HL-60 (cell line): ENCODE results near the gene KIAA0408.

Source experiments
- DNase-seq, 2 experiments: peaks; one replicate each; pipeline ENCODE4 v3.0.0-alpha.2; 2010 to 2020; ENCODE audit warnings: low read depth in 1 of 2, low spot score in 1 of 2
- H3K27ac ChIP-seq: fragments of 250-450 bp; sonication (Bioruptor Pico); replicated peaks from 2 replicates; pipeline ENCODE4 v1.5.1; 2020; ENCODE audit warnings: mild to moderate bottlenecking, moderate library complexity
- H3K27me3 ChIP-seq: fragments of 250-450 bp; sonication (Bioruptor Pico); 2 replicates; pipeline ENCODE4 v1.5.1; 2021; ENCODE audit warnings: mild to moderate bottlenecking, moderate library complexity; ENCODE audit not compliant: insufficient read depth, poor library complexity, severe bottlenecking
- H3K4me3 ChIP-seq: replicated peaks from 2 replicates; pipeline ENCODE4 v1.5.1; 2011; ENCODE audit warnings: mild to moderate bottlenecking, control low read depth, low read length; ENCODE audit not compliant: insufficient read depth
- GABPA ChIP-seq: IDR thresholded peaks from 2 replicates; pipeline ENCODE4 v1.6.1; 2012; ENCODE audit warnings: low read depth
- POLR2AphosphoS5 ChIP-seq: IDR thresholded peaks from 2 replicates; pipeline ENCODE4 v1.6.1; 2012; ENCODE audit warnings: low read depth
- SPI1 ChIP-seq: IDR thresholded peaks from 2 replicates; pipeline ENCODE4 v1.6.1; 2012; ENCODE audit warnings: low read depth, mild to moderate bottlenecking, borderline replicate concordance
- TF ChIP-seq, protein P1 (sequence below): IDR thresholded peaks from one replicate; pipeline ENCODE4 v1.5.1; 2011; ENCODE audit warnings: low read length, control low read depth, inconsistent platforms; ENCODE audit not compliant: insufficient read depth
- TF ChIP-seq, protein P2 (sequence below): IDR thresholded peaks from 2 replicates; pipeline ENCODE4 v1.6.1; 2012; ENCODE audit warnings: low read depth; ENCODE audit not compliant: insufficient replicate concordance

Gene KIAA0408

DNA sequence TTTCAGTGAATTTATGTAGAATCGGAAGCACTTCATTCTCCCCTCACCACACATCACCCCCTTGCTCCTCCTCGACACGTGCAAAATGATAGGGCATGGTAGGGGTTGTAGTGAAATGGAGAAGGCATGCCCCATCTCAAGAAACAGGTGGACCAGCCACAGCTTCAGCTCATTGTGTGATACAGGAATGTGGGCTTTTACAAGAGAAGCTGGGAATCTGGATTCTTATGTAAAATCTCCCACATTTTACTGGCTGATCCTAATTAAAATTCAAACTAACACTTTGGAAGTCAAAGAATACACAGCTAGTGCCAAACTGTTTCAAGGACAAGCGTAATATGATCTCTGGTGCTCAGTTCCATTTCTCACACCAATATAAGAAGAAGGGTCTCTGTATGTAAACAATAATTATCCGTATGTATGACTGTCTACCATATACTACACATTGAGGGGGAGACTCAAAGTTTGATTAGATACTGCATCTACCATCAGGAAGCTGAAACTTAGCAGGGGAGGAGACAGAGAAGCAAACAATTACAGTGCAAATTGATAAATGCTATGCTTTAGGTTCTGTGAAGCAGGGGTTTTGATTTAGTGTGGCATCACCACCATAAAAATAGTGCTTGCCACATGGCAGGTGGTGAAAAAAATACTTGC lies 24.3 kb upstream of the KIAA0408 start:
- no peak for DNase-seq
- no peak overlapping the region for H3K4me3 ChIP-seq
- TF ChIP-seq GABPA (no peak), SPI1 (no peak)
- TF ChIP-seq, protein P1, sequence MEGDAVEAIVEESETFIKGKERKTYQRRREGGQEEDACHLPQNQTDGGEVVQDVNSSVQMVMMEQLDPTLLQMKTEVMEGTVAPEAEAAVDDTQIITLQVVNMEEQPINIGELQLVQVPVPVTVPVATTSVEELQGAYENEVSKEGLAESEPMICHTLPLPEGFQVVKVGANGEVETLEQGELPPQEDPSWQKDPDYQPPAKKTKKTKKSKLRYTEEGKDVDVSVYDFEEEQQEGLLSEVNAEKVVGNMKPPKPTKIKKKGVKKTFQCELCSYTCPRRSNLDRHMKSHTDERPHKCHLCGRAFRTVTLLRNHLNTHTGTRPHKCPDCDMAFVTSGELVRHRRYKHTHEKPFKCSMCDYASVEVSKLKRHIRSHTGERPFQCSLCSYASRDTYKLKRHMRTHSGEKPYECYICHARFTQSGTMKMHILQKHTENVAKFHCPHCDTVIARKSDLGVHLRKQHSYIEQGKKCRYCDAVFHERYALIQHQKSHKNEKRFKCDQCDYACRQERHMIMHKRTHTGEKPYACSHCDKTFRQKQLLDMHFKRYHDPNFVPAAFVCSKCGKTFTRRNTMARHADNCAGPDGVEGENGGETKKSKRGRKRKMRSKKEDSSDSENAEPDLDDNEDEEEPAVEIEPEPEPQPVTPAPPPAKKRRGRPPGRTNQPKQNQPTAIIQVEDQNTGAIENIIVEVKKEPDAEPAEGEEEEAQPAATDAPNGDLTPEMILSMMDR = no peak
- TF ChIP-seq, protein P2, sequence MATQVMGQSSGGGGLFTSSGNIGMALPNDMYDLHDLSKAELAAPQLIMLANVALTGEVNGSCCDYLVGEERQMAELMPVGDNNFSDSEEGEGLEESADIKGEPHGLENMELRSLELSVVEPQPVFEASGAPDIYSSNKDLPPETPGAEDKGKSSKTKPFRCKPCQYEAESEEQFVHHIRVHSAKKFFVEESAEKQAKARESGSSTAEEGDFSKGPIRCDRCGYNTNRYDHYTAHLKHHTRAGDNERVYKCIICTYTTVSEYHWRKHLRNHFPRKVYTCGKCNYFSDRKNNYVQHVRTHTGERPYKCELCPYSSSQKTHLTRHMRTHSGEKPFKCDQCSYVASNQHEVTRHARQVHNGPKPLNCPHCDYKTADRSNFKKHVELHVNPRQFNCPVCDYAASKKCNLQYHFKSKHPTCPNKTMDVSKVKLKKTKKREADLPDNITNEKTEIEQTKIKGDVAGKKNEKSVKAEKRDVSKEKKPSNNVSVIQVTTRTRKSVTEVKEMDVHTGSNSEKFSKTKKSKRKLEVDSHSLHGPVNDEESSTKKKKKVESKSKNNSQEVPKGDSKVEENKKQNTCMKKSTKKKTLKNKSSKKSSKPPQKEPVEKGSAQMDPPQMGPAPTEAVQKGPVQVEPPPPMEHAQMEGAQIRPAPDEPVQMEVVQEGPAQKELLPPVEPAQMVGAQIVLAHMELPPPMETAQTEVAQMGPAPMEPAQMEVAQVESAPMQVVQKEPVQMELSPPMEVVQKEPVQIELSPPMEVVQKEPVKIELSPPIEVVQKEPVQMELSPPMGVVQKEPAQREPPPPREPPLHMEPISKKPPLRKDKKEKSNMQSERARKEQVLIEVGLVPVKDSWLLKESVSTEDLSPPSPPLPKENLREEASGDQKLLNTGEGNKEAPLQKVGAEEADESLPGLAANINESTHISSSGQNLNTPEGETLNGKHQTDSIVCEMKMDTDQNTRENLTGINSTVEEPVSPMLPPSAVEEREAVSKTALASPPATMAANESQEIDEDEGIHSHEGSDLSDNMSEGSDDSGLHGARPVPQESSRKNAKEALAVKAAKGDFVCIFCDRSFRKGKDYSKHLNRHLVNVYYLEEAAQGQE = no peak
- H3K27ac ChIP-seq = no peak overlapping the region
- H3K27me3 ChIP-seq = no peaks in the 10 kb centered on the region

DNA sequence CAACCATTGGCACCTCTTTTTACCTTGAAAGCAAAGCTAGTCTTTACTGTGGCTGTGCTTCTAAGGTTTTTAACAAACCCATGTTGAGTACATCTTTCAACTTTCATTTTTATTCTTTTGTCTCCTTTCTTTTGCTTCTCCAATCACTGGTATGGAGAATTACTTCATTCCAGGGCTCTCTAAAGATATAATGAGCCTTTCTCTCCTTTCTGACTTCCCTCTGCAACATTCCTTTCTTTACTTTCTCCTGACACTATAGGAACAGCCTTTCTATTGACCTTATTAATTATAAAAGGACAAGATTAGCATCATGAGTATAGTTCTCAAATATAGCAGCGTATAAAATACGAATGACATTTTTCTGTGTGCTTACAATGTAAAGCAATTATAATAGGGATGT lies 23.1 kb upstream of the KIAA0408 start:
- no peak overlapping the region for H3K4me3 ChIP-seq
- TF ChIP-seq GABPA = no peak
- TF ChIP-seq SPI1 = no peak
- no peak for TF ChIP-seq POLR2AphosphoS5
- TF ChIP-seq, protein P1 = no peak
- TF ChIP-seq, protein P2 = no peak
- H3K27ac ChIP-seq = no peak overlapping the region
- H3K27me3 ChIP-seq = no peaks in the 10 kb centered on the region
- DNase-seq = no peak

DNA sequence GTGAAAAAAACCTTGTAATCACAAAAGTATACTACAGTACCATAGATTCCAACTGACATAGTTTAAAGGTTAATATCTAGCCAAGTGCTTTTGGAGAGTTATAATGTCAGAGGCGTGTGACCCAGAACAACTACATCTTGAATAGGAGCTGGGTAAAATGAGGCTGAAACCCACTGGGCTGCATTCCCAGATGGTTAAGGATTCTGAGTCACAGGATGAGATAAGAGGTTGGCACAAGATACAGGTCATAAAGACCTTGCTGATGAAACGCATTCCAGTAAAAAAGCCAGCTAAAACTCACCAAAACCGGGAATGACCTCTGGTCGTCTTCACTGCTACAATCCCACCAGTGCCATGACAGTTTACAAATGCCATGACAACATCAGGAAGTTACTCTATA lies 22.4 kb upstream of the KIAA0408 start:
- Histone ChIP-seq H3K27ac (no peak overlapping the region), H3K27me3 (no peaks in the 10 kb centered on the region), H3K4me3 (no peak overlapping the region)
- TF ChIP-seq, protein P2 = no peak
- TF ChIP-seq GABPA (no peak), POLR2AphosphoS5 (no peak), SPI1 (no peak)
- TF ChIP-seq, protein P1 = no peak
- no peak for DNase-seq
